OCI-LY1 (cell line): ENCODE data around the gene SF1.

Experiments
- EZH2 ChIP-seq: fragments of 200-600 bp; sonication (generic), shearing (Covaris generic); IDR thresholded peaks from 2 replicates; pipeline ENCODE4 v1.8.0; 2017; ENCODE audit warnings: borderline replicate concordance, mixed run types, mild to moderate bottlenecking, antibody characterized with exemption, low read length, moderate library complexity, mixed read lengths
- TF ChIP-seq, protein P1 (sequence below): fragments of 200-600 bp; sonication (generic), shearing (Covaris generic); IDR thresholded peaks from 2 replicates; pipeline ENCODE4 v1.5.1; 2017; ENCODE audit warnings: mild to moderate bottlenecking, antibody characterized with exemption, low read length, moderate library complexity, mixed read lengths

DNA sequence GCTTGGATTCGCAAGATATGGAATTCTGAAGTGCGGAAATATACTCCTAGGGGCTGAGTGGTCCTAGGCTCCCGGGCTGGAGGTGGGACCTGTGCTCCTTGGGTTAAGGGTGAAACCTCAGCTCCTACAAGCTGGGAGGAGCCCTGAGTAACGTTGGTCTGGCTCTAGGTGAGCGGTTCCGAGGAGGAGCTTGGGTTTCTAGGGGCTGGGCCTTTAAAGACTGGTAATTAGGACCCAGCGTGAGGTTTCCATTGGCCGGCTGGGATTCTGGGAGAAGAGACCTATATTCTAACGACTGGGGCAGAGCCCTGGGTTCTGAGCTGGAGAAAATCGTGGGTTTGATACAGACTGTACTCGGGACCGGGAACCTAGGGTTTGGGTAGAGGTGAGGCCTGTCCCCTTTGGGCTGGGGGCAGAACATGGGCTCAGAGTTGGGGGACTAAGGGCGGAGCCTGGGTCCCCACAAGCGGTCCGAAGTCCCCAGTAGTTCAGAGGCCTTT is 25.6 kb upstream of the SF1 start:
- TF ChIP-seq, protein P1, sequence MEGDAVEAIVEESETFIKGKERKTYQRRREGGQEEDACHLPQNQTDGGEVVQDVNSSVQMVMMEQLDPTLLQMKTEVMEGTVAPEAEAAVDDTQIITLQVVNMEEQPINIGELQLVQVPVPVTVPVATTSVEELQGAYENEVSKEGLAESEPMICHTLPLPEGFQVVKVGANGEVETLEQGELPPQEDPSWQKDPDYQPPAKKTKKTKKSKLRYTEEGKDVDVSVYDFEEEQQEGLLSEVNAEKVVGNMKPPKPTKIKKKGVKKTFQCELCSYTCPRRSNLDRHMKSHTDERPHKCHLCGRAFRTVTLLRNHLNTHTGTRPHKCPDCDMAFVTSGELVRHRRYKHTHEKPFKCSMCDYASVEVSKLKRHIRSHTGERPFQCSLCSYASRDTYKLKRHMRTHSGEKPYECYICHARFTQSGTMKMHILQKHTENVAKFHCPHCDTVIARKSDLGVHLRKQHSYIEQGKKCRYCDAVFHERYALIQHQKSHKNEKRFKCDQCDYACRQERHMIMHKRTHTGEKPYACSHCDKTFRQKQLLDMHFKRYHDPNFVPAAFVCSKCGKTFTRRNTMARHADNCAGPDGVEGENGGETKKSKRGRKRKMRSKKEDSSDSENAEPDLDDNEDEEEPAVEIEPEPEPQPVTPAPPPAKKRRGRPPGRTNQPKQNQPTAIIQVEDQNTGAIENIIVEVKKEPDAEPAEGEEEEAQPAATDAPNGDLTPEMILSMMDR: no peak
- TF ChIP-seq EZH2: no peak
